ENCODE results near the gene GZF1.

Gene GZF1

DNA sequence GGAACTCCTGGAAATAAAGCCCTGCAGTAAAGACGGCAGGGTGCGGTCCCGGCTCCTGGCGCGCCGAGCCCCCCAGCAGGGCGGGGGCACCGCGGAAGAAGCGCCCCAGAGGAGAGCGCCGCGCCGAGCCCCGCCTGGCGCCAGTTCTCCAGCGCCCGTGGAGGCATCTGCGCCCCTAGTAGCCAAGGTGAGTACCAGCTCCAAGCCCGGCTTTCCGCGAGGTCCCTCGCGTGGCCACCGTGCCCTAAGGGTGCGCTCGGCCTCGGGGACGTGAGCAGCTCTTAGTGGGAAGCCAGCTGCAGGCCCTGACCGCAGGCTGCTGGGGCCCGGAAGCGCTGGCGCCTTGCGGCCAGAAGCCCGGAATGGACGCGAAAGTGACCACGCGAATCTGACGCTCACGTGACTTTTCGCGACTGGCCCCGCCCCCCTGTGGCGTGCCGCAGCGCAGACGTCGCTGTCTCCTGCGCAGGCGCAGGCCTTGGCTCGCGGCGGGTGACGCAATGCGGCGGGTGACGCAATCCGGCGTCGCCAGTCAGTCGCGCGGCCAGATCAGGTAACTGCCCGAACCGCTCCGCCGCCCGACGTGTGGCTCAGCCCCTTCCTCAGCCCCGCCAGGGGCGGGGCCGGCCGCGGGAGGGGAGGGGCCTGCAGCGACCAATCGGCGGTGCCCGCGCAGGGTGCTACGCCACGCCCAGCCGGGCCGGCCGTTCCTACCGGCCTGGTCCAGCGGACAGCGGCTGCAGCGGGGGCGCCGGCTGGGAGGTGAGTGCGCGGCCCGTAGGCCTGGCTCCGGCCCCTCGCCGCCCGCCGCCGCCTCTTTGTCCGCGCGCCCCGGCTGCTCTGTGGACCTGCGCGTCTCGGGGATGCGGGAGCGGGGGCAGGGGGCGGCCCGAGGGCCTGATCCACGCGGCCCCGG, at the start of gene GZF1:
GZF1 (plus strand) TSS at position 707 of the 916 bp plus-strand sequence. CDS start 2,202 bp downstream, outside the sequence.
- peak; percentile 95 for DNase-seq (ENCODE audit: low read depth, low spot score)

DNA sequence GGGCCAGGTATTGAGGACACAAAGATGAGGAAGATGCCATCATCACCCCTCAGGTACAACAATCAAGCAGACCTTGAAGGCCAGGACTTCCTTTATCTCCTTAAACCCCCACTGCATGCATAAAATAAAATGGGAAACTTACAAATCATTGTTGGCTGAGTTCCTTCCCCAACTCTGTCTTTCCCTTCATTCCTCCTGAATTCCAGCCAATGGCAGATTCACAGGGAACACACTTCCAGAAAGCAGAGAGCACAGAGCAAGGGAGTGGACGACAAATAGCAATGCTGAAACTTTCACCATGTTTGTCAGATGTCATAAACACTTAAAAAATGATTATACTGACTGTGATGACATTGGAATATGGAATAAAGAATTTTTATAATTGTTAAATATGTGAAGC, 48.7 kb upstream of the GZF1 start:
- DNase-seq (ENCODE audit: low read depth, low spot score), result no peak

DNA sequence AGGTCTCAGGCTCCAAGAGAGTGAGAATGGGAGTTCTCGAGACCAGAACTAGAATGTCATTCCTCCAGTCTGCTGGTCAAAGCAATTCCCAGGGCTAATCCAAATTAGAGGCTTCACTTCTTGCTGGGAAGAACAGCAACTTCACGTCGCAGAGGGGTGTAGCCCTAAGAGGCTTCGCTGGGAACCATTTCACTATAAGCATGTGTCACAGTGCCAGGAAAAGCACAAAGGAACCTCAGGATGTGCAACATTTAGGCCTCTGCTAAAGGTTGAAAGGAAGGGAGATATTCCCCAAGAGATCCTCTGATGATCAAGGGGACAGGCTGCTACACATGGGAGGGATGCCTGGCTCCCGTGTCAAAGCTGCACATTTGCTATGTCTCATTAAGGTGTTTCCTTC, 47.3 kb upstream of the GZF1 start:
- DNase-seq (ENCODE audit: low read depth, low spot score), result no peak

DNA sequence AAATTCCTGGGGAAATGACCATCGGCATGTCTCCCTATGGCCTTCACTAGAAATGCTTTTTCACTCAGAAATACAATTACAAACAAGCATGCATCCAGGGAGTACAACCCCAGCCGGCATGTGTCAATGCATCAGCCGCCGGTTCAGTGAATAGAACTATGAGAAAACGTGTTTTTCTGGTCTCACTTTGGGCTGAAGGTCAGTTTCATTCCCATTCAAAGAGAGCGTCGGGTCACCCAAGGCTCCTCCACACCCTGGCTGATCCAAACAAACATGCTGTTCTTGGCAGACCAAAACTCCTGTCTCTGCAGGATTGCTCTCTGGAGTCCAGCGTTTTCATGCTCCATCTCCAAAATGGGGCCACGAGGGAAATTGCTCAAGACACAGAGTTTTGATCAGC, 46.9 kb upstream of the GZF1 start:
- DNase-seq (ENCODE audit: low read depth, low spot score), result no peak

DNA sequence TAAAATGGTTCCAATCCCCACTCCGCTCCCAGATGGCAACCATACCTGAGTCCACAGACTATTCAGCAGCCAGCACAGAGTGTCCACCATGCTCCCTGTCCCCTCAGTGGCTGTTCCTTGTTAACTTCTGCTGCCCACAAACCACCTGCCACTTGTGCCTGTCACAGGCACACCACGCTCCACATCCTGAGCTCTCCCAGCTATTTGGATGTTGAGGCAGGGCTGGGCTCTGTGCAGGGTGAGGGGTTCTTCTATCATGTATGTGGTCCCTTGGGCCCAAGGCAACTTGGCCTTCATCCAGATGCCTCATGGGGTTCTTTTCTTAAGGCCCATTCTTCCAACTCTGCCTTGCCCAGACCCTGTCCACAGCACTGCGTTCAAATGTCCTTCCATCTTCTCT, 45.4 kb upstream of the GZF1 start:
- DNase-seq (ENCODE audit: low read depth, low spot score), result no peak

DNA sequence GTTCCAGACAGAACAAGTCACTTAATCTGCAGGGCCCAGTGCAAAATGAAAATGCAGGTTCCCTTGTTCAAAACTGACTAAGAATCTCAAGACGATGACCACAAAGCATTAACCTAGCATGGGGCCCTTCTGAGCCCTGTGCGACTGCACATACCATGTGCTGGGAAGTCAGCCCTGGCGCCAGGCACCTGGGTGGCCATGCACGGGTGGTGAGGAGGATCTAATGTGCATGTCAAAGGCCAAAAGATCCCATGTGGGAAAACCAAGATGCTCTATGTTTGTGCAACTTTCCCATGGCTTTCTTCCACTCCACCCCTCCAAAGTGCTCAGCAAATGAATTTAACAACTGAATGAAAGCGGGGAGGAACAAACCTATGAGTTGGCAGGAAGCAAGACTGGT, 44.9 kb upstream of the GZF1 start:
- DNase-seq (ENCODE audit: low read depth, low spot score), result no peak

DNA sequence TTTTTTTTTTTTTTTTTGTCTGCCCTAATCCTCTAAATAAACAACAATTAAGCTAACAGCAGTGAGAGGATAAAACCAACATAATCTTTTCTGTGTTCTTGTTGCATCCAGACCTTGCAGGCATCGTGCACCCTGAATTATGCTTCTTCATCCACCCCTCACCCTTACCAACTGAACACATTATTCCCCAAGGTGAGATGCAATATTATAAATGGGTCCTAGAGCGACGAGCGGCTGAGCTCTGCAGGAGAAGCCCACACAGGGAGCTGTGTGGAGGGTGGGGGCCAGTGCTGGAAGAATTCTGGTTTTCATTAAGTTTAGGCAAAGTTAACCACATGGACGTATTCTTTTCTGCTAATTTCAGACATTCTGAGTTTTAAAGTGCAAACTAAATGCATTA, 43.6 kb upstream of the GZF1 start:
- no peak for DNase-seq (ENCODE audit: low read depth, low spot score)

DNA sequence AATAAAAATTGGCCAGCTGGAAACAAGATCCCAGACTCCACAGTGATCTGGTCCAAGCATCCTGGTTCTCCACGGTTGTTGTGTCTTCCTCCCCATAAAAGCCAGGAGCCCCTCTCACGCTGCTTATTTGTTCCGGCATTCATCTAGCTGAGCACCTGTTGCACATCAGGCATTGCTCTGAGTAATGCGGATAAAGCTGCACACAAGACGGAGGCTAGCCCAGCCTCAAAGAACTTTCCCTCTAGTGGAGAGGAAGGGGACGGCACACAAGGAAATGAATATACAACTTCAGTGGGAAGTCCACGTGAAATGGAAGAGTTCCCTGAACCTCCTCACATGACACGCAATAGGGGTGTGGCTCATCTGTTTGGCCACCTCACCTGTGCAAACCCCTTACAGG, 41.7 kb upstream of the GZF1 start:
- DNase-seq (ENCODE audit: low read depth, low spot score), result no peak

DNA sequence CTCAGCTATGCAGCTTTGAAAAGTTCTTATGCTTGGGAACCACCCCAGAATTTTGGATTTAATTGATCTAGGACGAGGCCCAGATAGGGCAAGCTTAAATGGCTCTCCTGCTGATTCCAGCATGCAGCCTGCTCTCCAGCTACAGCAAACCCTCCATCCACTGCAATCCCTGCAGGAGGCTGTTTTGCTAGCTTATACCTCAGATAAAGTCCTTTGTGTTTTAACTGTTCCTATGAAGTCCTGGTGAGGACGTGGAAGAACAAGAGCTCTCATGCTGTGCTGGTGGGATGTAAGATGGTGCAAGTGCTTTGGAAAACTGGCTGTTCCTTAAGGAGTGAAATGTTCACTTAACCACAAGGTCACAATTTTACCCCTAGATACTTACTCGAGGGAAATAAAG, 36.9 kb upstream of the GZF1 start:
- no peak for DNase-seq (ENCODE audit: low read depth, low spot score)

DNA sequence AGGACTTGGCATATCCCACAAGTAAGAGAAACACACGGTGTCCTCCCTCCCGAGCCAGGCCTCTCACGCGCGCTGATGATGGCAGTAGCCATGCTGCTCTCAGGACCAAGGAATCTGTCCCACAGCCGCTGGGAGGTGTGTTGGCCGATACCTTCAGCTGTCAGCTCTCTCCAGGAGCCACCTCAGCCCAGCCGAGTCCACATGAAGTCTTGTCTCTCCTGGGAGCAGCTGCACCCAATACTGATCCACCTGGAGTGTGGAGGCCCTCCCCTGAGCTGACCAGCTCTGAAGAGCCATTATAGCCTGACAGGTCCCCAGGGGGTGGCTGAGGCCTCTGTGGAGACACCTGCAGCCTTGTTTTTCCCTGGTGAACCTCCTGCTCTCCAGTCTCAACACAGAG, 35.2 kb upstream of the GZF1 start:
- no peak for DNase-seq (ENCODE audit: low read depth, low spot score)

DNA sequence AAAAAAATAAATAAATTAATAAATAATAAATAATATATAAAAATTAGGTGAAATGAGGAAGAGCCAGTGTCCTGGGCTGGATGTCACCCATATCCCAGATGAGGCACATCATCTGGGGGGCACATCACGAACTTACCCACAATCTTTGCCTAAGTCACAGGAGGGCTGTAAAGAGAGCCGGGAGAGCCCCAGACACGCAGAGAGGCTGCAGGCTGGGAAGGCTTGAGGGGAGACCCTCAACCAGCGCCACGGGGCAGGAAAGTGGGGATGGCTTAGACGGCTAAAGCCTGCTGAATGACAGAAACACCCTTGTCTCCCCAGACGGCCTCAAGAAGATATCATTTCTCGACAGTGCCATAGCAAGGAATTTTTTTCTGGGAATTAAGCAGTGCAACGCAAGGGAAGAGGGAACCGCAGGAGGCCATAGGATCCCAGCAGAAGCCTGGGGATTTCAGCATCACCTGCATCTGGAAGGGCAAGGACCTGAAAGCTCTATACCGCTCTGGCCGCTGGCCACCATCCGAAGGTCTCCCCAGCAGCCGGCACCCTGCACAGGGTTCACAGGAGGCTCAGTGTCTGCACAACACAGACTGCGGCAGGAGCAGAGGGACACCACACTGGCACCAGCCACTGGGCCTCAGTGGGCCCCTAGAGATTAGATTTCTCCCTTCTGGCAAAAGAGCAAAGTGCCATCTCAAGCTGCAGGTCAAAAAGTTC, 34.2 kb upstream of the GZF1 start:
- DNase-seq (ENCODE audit: low read depth, low spot score), result no peak

DNA sequence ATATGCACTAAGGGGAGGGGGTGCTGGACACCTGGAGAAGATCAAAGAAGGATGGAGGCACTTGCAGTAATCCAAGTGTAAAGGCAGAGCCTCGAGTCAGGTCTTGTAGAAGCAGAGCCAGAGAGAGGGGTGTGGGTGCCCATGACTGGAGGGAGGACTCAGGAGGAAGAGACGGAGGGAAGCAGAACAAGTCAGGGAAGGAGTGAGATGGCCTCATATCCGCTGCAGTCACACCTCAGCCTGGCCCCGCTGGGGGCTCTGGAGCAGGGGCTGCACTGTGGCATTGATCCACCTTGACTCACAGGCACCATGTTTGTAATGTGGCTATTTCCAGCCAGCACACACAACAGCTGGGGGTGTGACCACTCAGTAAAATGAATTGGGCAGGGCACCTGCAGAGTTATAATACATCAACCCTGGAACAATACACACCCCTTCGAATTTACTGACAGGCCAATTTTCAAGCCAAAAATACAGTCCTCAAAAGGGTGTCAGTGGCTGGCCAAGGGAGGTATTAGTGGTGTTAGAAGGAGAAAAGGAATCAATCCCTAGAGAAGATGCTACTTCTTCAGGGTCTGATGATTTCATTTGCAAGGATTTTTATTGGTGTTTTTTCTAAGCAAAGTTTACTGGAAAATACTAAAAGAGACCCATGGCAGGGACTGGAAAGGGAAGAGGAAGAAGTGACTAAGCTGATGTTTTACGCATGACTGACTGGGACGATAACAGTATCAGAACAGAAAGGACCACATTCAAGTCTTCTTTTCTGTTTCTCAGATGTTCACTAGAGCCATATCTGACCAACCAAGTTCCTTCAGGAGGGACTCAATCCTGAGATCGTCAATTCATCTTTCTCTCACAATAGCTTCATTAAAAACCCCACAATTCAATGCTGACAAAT, 30.3 kb upstream of the GZF1 start:
- DNase-seq (ENCODE audit: low read depth, low spot score), result no peak

DNA sequence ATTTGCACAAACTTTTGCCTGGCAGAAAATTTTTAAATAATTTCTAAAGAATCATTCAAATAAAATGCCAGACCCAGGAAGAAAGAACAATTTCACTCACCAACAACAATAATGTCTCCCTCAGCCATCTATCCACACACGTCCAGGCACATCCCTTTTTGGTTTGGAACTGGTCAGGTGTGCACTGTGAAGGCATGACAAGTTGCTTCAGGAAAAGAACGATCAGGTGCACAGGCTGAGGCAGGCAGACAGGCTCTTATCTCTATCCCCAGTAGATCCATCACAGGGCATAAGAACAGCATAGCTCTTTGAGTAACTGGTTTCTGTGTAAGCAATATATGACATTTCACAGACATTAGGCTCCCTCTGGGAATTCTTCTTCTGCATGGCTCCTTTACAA, 29.5 kb upstream of the GZF1 start:
- no peak for DNase-seq (ENCODE audit: low read depth, low spot score)

DNA sequence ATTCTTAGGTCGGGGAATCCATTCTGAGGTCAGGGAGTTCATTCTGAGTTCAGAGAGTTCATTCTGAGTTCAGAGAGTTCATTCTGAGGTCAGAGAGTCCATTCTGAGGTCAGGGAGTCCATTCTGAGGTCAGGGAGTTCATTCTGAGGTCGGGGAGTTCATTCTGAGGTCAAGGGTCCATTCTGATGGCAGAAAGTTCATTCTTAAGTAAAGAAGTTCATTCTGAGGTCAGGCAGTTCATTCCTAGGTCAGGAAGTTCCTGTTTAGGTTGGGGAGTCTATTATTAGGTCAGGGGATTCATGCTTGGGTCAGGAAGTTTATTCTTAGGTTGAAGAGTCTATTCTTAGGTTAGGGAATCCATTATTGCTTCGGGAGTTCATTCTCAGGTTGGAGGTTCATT, 27.9 kb upstream of the GZF1 start:
- DNase-seq (ENCODE audit: low read depth, low spot score), result no peak

DNA sequence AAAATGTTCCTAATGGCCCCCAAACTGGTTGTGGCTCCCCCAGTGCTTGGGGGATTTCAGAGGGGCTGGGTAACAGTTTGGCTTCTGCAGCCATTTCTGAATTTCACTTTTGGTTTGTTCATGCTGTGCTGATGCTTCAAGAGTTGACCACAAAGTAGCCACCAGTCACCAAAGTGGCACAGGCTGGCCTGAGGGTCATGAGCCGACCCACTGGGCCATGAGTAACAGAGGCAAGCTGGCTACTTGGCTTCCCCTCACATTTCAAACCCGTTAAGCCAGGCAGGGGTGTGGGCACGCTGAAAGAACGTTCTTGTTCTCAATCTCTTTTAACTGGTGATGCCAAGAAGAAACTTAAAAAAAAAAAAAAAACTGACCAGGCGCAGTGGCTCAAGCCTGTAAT, 26.5 kb upstream of the GZF1 start:
- DNase-seq (ENCODE audit: low read depth, low spot score), result no peak

DNA sequence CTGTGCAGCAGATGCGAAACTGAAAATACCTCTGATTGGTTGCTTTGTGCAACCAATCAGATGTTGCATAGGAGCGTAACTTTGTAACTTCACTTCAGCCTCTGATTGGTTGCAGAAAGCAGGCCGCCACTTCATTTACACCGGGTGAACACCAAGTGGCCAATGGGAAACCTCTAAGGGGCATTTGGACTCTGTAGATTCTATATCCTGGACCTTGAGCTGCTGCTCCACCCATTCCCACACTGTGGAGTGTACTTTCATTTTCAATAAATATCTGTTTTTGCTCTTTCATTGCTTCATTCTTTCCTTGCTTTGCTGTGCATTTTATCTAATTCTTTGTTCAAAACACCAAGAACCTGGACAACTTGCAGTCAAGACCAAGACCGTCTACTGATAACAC, 25.5 kb upstream of the GZF1 start:
- DNase-seq (ENCODE audit: low read depth, low spot score), result no peak

DNA sequence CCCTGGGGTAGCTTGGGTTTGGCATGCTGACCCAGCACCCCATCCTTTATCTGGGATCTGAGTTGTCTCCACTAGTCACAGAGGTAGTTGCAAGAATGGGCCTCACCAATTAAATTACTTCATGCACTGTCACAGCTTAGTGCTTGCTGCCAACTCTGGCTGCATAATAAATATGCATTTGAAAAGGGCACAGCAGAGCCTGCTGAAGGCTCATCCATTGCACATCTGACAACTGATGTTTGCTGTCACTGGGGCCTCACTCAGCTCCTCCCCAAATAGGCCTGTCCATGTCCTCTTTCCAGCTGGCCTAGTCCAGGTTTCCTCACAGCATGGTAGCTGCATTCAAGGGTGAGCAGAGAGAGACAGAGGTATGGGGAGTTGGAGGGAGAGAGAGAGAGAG, 24.7 kb upstream of the GZF1 start:
- no peak for DNase-seq (ENCODE audit: low read depth, low spot score)

DNA sequence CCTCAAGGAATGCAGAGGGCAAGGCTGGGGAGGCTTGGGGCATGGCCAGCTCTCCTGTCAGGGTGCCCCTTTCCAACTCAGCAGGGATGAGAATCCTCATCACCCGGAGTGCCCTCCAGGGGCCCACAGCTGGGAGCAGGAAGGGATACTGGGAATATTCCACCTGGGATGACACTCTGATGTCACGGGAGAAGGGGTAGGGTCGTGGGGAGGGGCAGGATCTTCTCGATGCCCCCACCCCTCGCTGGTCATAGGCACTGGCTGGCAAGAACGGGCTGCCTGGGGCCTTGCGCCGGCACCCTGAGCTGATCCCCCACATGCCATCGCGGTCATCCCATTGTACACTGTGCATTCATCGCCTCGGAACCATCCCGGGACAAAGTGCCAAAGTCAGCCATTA, 22.0 kb upstream of the GZF1 start:
- no peak for DNase-seq (ENCODE audit: low read depth, low spot score)

DNA sequence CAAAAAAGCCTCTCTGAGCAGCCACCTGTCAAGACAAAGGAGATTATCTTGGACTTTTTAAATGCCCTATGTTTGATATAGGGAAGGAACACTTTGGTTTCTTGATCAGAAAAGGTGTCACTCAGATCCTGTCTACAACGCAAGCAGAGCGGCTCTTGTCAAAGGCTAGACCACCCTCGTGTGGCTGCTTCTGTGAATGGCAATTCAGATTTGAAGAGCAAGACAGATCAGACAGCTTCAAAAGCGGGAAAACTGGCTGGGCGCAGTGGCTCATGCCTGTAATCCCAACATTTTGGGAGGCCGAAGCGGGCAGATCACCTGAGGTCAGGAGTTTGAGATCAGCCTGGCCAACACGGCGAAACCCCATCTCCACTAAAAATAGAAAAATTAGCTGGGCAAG, 21.5 kb upstream of the GZF1 start:
- no peak for DNase-seq (ENCODE audit: low read depth, low spot score)

DNA sequence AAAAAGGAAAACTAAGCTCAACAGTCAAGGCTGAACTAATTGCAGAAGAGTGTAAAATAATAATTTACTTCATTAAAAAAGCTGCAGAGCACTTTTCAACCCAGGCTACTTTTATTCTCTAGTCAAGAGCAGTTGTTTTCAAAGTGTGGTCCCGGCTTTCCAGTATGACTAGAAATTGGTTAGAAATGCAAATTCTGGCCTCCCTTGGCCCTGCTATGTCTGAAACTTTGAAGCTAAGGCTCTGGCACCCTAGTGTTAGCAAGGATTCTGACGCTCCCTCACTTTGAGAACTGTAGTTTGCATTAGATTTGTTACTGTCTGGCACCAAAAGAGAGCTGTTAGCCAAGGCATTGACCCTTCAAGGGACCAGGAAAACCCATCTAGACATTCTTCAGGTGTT, 20.9 kb upstream of the GZF1 start:
- DNase-seq (ENCODE audit: low read depth, low spot score), result no peak

DNA sequence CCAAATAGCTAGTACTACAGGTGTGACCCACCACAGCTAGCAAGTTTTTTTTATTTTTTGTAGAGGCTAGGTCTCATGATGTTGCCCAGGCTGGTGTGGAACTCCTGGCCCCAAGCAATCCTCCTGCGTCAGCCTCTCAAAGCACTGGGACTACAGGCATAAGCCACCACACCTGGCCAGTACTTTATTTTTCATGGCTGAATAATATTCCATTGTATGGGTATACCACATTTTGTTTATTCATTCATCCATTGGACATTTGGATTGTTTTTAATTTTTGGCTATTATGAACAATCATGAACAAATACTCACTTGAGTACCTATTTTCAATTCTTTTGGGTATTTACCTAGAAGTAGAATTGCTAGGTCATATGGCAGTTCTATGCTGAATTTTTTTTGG, 18.4 kb upstream of the GZF1 start:
- no peak for DNase-seq (ENCODE audit: low read depth, low spot score)

DNA sequence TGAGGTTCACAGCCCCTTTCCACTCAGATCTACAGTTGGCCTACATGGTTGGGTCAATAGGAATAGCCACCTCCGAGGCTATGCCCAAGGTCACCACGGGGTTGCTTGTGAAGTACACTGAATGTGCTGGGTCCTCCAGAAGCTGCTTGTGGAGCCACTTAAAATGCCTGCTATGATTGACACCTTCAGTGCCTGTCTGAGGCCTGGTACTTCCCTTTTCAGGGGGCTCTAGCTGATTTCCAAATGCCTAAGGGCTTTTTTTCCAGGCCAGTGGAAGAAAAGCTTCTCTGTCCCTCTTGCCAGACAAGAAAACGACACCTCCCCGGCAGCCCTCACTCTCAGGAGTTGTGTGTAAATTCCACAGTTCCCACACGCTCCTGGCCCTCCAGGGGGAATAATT, 17.6 kb upstream of the GZF1 start:
- no peak for DNase-seq (ENCODE audit: low read depth, low spot score)

Data from activated naive CD8-positive, alpha-beta T cell treated with anti-CD3 and anti-CD28 coated beads, Interleukin-2, amount 50 U/mL, for 16 hours (primary cell).